ENCODE results near the gene NR2C1. TPM values are rescaled to one million over a fixed set of nuclear protein-coding genes. Genes with fewer than 3 reads are reported as not detected.

NR2C1 gene
- total RNA-seq, 1 experiment from 2014 or later = 42.1 TPM

GRCh38 chr12:94979941-94980340, 93.5 kb downstream of the NR2C1 start:
- H3K36me3 ChIP-seq (ENCODE audit: insufficient read depth, low read length, poor library complexity, severe bottlenecking) = no peaks in the 10 kb centered on the region
- CTCF ChIA-PET = no interaction called here
- POLR2A ChIA-PET (ENCODE audit: low non-redundant PET) = no interaction called here
- BruUV-seq (replicated peaks) = no TSS peak
- no peaks in the 10 kb centered on the region for H3K9me3 ChIP-seq (ENCODE audit: low read depth, low read length, poor library complexity, severe bottlenecking)
- no peaks in the 10 kb centered on the region for H3K27me3 ChIP-seq (replicated peaks; ENCODE audit: insufficient read depth, low read depth, low read length, poor library complexity)
- no peak overlapping the region for H3K27ac ChIP-seq (ENCODE audit: low read depth, low read length, poor library complexity, severe bottlenecking)
- H3K4me3 ChIP-seq (ENCODE audit: low read depth, low read length, poor library complexity, severe bottlenecking) = no peak overlapping the region
- DNase-seq (ENCODE audit: low spot score) = no peak
- no peaks in the 10 kb centered on the region for H3K4me1 ChIP-seq (ENCODE audit: insufficient read depth, low read length, poor library complexity, severe bottlenecking)
- intact Hi-C loops (cut with micrococcal nuclease; ENCODE audit: unreplicated experiment) = no loop called here
- TF ChIP-seq EZH2 (IDR thresholded peaks at IDR 0.05; ENCODE audit: borderline replicate concordance, low read depth, low read length, poor library complexity, severe bottlenecking) = no peak
- no peak for TF ChIP-seq CTCF (conservative IDR thresholded peaks at IDR 0.05; ENCODE audit: low read depth, low read length)

- Histone ChIP-seq H3K4me3 (ENCODE audit: low read depth, low read length, poor library complexity, severe bottlenecking) (no peak overlapping the region), H3K36me3 (ENCODE audit: insufficient read depth, low read length, poor library complexity, severe bottlenecking) (no peaks in the 10 kb centered on the region), H3K27ac (ENCODE audit: low read depth, low read length, poor library complexity, severe bottlenecking) (no peak overlapping the region), H3K27me3 (replicated peaks; ENCODE audit: insufficient read depth, low read depth, low read length, poor library complexity) (no peaks in the 10 kb centered on the region), H3K4me1 (ENCODE audit: insufficient read depth, low read length, poor library complexity, severe bottlenecking) (no peaks in the 10 kb centered on the region), H3K9me3 (ENCODE audit: low read depth, low read length, poor library complexity, severe bottlenecking) (no peaks in the 10 kb centered on the region)
- intact Hi-C loops (cut with micrococcal nuclease; ENCODE audit: unreplicated experiment) = no loop called here
- CTCF ChIA-PET = no interaction called here
- DNase-seq (ENCODE audit: low spot score) = no peak
- no TSS peak for BruUV-seq (replicated peaks)
- TF ChIP-seq CTCF (conservative IDR thresholded peaks at IDR 0.05; ENCODE audit: low read depth, low read length) (no peak), EZH2 (IDR thresholded peaks at IDR 0.05; ENCODE audit: borderline replicate concordance, low read depth, low read length, poor library complexity, severe bottlenecking) (no peak)
- POLR2A ChIA-PET (ENCODE audit: low non-redundant PET) = no interaction called here
These were observed 95.5 kb downstream of the NR2C1 start for GRCh38 chr12:94977766-94978468.

GRCh38 chr12:94973221-94973620, 100.2 kb downstream of the NR2C1 start:
- Histone ChIP-seq H3K9me3 (ENCODE audit: low read depth, low read length, poor library complexity, severe bottlenecking) (no peaks in the 10 kb centered on the region), H3K4me1 (ENCODE audit: insufficient read depth, low read length, poor library complexity, severe bottlenecking) (no peaks in the 10 kb centered on the region), H3K36me3 (ENCODE audit: insufficient read depth, low read length, poor library complexity, severe bottlenecking) (no peaks in the 10 kb centered on the region), H3K27ac (ENCODE audit: low read depth, low read length, poor library complexity, severe bottlenecking) (no peak overlapping the region), H3K27me3 (replicated peaks; ENCODE audit: insufficient read depth, low read depth, low read length, poor library complexity) (no peaks in the 10 kb centered on the region), H3K4me3 (ENCODE audit: low read depth, low read length, poor library complexity, severe bottlenecking) (no peak overlapping the region)
- DNase-seq (ENCODE audit: low spot score) = no peak
- BruUV-seq (replicated peaks) = no TSS peak
- intact Hi-C loops (cut with micrococcal nuclease; ENCODE audit: unreplicated experiment) = no loop called here
- ChIA-PET POLR2A (ENCODE audit: low non-redundant PET) (no interaction called here), CTCF (no interaction called here)
- TF ChIP-seq CTCF (conservative IDR thresholded peaks at IDR 0.05; ENCODE audit: low read depth, low read length) (no peak), EZH2 (IDR thresholded peaks at IDR 0.05; ENCODE audit: borderline replicate concordance, low read depth, low read length, poor library complexity, severe bottlenecking) (no peak)
